Tibial nerve (tissue), 4 donors: ENCODE measurements around the gene ZNF823. TPM values are rescaled to one million over a fixed set of nuclear protein-coding genes. Genes with fewer than 3 reads are reported as not detected.

Experiments
- DNase-seq, 2 donors: peaks; one replicate each; pipeline ENCODE4 v3.0.0-alpha.2; 2019; ENCODE audit warnings: low spot score in 2 of 2
- H3K27ac ChIP-seq, 4 donors: fragments of 200-600 bp; sonication (generic) in 3 of 4; one replicate each; pipeline ENCODE4 v1.5.1; 2017 to 2019; ENCODE audit warnings: mild to moderate bottlenecking in 1 of 4
- H3K27me3 ChIP-seq, 2 donors: fragments of 200-600 bp; sonication (generic) in 1 of 2; one replicate each; pipeline versions ENCODE4 v1.5.1 to v1.6.0; 2017 to 2019
- H3K36me3 ChIP-seq, 3 donors: fragments of 200-600 bp; sonication (generic); one replicate each; pipeline ENCODE4 v1.5.1; 2018 to 2019
- H3K4me1 ChIP-seq, 4 donors: fragments of 200-600 bp; sonication (generic) in 3 of 4; one replicate each; pipeline ENCODE4 v1.5.1; 2017 to 2019
- H3K4me3 ChIP-seq, 4 donors: fragments of 200-600 bp; sonication (generic) in 3 of 4; one replicate each; pipeline ENCODE4 v1.5.1; 2017 to 2019; ENCODE audit warnings: mild to moderate bottlenecking in 1 of 4, moderate library complexity in 1 of 4
- H3K9me3 ChIP-seq, 4 donors: fragments of 200-600 bp; sonication (generic) in 3 of 4; one replicate each; pipeline ENCODE4 v1.5.1; 2017 to 2019
- EP300 ChIP-seq, 2 donors: sonication (generic); formaldehyde crosslinking; IDR thresholded peaks; one replicate each; pipeline ENCODE4 v1.6.1; 2017; ENCODE audit warnings: antibody characterized with exemption in 2 of 2, mild to moderate bottlenecking in 1 of 2
- POLR2A ChIP-seq, 2 donors: fragments of 450-650 bp; IDR thresholded peaks; one replicate each; pipeline ENCODE4 v1.6.1; 2017; ENCODE audit warnings: antibody characterized with exemption in 2 of 2, mild to moderate bottlenecking in 2 of 2, moderate library complexity in 2 of 2
- WGBS, 2 donors: methylation state at CpG; one replicate each; pipeline ENCODE4 v1.1.5; 2018; 5-methylcytosine and 5-hydroxymethylcytosine counted together
- total RNA-seq, 4 donors: library from RNA; depleted of rRNA; stranded (reverse); fragments of >200 nt; gene quantifications; one replicate each; pipeline ENCODE4 v1.1.0, GENCODE V29; 2016
- TF ChIP-seq, protein P1 (sequence below), 5 experiments: fragments of 200-600 bp in 3 of 5; fragments of 450-650 bp in 2 of 5; sonication (generic) in 3 of 5; IDR thresholded peaks; one replicate each; pipeline ENCODE4 v1.5.1; 2016 to 2019; ENCODE audit warnings: antibody characterized with exemption in 5 of 5, mild to moderate bottlenecking in 3 of 5, moderate library complexity in 2 of 5

The ZNF823 gene
- total RNA-seq, 4 donors from 2014 or later = 8.1 to 16.5 (median 10.0) TPM

DNA sequence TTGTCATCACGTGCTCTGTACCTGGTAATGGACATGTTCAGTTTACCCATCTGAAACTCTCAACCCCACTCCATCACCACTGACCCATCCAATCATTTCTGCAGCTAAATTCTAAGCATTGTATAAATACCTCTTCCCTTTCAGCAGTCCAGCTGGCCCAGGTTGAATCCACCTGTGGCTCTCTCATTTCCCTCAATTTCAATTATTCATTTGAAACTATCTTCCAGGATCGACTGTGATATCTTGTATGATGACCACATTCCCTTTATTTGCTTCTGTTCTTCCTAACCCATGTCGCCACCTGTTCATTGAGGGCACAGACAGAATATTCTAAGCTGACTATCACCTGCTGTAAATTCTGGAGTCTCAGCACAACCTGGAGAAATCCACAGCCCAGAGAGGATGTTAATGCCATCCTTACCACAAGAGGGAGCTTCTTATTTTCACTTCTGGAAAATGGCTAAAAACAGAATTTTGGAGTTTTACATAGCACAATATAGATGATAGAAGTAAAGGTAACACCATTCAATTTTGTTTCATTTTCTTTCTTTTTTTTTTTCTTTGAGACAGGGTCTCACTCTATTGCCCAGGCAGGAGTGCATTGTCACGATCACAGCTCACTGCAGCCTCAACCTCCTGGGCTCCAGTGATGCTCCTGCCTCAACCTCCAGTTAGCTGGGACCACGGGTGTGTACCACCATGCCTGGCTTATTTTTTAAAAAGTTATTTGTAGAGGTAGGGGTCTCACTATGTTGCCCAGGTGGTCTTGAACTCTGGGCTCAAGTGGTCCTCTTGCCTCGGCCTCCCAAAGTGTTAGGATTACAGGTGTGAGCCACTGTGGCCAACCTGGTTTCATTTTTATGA is 38.6 kb downstream of the ZNF823 start:
- WGBS, 2 donors = 66 to 67% methylated on average over 6 of the region's 6 CpGs
- Histone ChIP-seq H3K27ac (no peak overlapping the region), H3K27me3 (no peaks in the 10 kb centered on the region), H3K4me1 (peaks cover 0 to 2% (median 0%) of the 10 kb centered on the region in 4 donors), H3K4me3 (no peak overlapping the region), H3K36me3 (no peaks in the 10 kb centered on the region), H3K9me3 (no peaks in the 10 kb centered on the region)
- TF ChIP-seq, protein P1, sequence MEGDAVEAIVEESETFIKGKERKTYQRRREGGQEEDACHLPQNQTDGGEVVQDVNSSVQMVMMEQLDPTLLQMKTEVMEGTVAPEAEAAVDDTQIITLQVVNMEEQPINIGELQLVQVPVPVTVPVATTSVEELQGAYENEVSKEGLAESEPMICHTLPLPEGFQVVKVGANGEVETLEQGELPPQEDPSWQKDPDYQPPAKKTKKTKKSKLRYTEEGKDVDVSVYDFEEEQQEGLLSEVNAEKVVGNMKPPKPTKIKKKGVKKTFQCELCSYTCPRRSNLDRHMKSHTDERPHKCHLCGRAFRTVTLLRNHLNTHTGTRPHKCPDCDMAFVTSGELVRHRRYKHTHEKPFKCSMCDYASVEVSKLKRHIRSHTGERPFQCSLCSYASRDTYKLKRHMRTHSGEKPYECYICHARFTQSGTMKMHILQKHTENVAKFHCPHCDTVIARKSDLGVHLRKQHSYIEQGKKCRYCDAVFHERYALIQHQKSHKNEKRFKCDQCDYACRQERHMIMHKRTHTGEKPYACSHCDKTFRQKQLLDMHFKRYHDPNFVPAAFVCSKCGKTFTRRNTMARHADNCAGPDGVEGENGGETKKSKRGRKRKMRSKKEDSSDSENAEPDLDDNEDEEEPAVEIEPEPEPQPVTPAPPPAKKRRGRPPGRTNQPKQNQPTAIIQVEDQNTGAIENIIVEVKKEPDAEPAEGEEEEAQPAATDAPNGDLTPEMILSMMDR (IDR thresholded peaks at IDR 0.05) = peak in 4 of 5 experiments; percentile 40 to 62 (median 54)
- no peak for TF ChIP-seq EP300 (IDR thresholded peaks at IDR 0.05)
- DNase-seq = peak in 1 of 2 donors; percentile 9

DNA sequence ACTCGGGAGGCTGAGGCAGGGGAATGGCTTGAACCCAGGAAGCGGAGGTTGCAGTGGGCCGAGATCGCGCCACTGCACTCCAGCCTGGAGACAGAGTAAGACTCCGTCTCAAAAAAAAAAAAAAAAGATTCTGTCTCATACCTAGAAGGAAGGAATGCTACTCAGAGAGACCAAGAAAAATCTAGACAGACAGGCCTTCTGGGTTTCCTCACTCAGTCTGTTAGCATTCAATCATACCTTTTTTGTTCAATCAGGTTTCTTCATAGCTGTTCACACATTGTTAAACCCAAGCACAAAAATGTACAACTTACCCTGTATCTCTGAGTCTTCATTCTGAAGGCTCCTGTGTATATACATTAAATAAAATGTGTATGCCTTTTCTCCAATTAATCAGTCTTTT is 40.5 kb downstream of the ZNF823 start:
- H3K27ac ChIP-seq = no peak overlapping the region
- no peak overlapping the region for H3K4me3 ChIP-seq
- TF ChIP-seq, protein P1 (IDR thresholded peaks at IDR 0.05) = no peak
- TF ChIP-seq POLR2A (IDR thresholded peaks at IDR 0.05) (no peak), EP300 (IDR thresholded peaks at IDR 0.05) (no peak)
- DNase-seq = no peak
- no peaks in the 10 kb centered on the region for H3K36me3 ChIP-seq
- 91 to 92% methylated on average over 6 of the region's 6 CpGs for WGBS, 2 donors
- no peaks in the 10 kb centered on the region for H3K9me3 ChIP-seq
- no peaks in the 10 kb centered on the region for H3K27me3 ChIP-seq
- H3K4me1 ChIP-seq = peaks cover 0 to 12% (median 5%) of the 10 kb centered on the region in 4 donors

DNA sequence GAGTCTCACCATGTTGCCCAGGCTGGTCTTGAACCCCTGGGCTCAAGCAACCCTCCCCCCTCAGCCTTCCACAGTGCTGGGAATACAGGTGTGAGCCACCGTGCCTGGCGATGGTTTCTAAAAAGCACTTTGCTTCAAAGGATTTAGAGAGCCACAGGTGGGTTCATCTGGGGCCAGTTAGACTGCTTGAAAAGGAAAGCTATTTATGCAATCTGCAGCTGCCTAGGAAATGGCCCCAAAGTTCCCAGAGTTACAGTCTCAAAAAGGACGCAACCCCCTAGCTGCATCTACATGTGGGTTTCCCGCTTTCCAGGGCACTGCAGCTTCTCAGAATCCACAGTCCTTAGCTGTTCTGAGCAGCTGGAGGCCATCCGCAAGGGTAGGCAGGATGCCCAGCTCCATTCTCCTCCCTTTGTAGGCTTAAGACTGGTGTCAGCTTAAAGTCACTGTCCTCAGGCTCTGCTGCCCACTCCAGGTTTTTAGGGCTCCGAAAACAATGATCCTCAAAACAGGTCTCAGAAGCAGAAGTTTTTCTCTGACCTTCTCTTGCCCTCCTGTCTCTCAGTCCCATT is 41.4 kb downstream of the ZNF823 start:
- no peak for DNase-seq
- 67 to 69% methylated on average over 6 of the region's 6 CpGs for WGBS, 2 donors

DNA sequence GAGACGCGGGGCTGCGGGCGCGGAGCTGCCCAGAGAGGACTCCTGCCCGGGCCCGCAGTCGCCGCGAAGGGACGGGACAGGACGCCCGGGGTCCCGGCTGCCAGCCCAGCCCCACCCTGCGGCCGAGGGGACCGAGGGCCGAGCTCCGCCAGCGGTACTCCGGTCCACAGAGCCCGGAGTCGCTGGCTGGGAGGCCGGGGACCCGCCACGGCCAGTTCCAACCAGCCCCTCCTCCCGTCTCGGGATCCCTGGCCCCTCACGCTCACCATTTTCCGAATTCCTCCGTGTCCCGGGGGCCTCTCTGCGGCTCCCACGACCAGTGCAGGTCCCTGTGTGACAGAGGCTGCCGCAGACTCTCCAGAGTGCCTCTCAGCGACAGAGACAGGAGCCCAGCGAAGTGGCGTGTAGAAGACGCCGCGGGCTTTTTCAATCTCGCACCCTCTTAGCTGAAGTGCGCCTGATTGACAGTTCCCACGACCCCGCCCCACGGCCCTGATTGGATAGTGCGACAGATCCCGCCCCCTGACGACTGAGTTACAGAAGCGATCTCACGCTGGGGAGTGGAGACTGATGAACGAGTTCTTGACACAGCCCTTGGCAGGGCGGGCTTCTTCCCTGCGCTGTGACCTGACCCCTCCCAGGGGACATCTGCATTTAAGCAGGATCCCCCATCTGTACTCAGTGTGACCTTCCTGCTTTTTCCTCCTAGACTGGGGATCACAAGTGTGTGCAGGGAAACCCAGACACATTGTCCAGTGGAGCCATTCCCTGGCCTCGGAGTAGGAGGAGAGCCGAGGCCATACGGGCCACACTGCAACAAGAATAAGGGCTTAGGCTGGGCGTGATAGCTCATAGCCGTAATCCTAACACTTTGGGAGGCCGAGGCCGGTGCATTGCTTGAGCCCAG is 44.0 kb downstream of the ZNF823 start:
- 1 to 5% methylated on average over 36 to 37 of the region's 61 CpGs for WGBS, 2 donors
- H3K4me1 ChIP-seq = peaks cover 0 to 12% (median 5%) of the 10 kb centered on the region in 4 donors
- H3K27ac ChIP-seq = peak overlapping the region in 3 of 4 donors; percentile 50 to 74 (median 73)

More for the DNA sequence above, 41.4 kb downstream of the ZNF823 start:
- TF ChIP-seq EP300 (IDR thresholded peaks at IDR 0.05) (no peak), POLR2A (IDR thresholded peaks at IDR 0.05) (no peak)
- TF ChIP-seq, protein P1 (IDR thresholded peaks at IDR 0.05) = no peak
- Histone ChIP-seq H3K9me3 (no peaks in the 10 kb centered on the region), H3K36me3 (no peaks in the 10 kb centered on the region), H3K4me1 (peaks cover 0 to 12% (median 5%) of the 10 kb centered on the region in 4 donors), H3K27ac (no peak overlapping the region), H3K4me3 (no peak overlapping the region), H3K27me3 (no peaks in the 10 kb centered on the region)

More for the DNA sequence above, 44.0 kb downstream of the ZNF823 start:
- Histone ChIP-seq H3K27me3 (no peaks in the 10 kb centered on the region), H3K9me3 (no peaks in the 10 kb centered on the region), H3K4me3 (peak overlapping the region; percentile 43 to 86 (median 60)), H3K36me3 (no peaks in the 10 kb centered on the region)
- TF ChIP-seq, protein P1 (IDR thresholded peaks at IDR 0.05) = no peak
- TF ChIP-seq POLR2A (IDR thresholded peaks at IDR 0.05) = peak; percentile 32 to 68
- peak; percentile 24 to 54 for TF ChIP-seq EP300 (IDR thresholded peaks at IDR 0.05)
- DNase-seq = peak; percentile 91 to 99
